Transverse colon (tissue), 4 donors: ENCODE data around the gene UGT1A5. TPM values are rescaled to one million over a fixed set of nuclear protein-coding genes. Genes with fewer than 3 reads are reported as not detected.
"Not testable (repeated sequence)": the region's sequence is repeated elsewhere in the genome, so short reads cannot be mapped to it uniquely, and the experiment has no call there.

ENCODE experiments used
- DNase-seq: peaks from one replicate; pipeline ENCODE4 v3.0.0-alpha.2; 2019
- H3K27ac ChIP-seq, 4 donors: fragments of 200-600 bp; sonication (generic); 2 replicates each; pipeline ENCODE4 v1.5.1; 2016 to 2018; ENCODE audit warnings: inconsistent platforms in 4 of 4
- H3K27me3 ChIP-seq: fragments of 200-600 bp; sonication (generic); 2 replicates; pipeline ENCODE4 v1.5.1; 2017; ENCODE audit warnings: inconsistent platforms
- H3K36me3 ChIP-seq, 4 donors: fragments of 200-600 bp; sonication (generic); 2 replicates each; pipeline ENCODE4 v1.5.1; 2017 to 2019; ENCODE audit warnings: inconsistent platforms in 4 of 4
- H3K4me1 ChIP-seq, 4 donors: fragments of 200-600 bp; sonication (generic); 2 replicates each; pipeline ENCODE4 v1.5.1; 2017 to 2020; ENCODE audit warnings: inconsistent platforms in 4 of 4
- H3K4me3 ChIP-seq, 4 donors: fragments of 200-600 bp; sonication (generic); 1 replicate in 1 of 4; 2 replicates in 3 of 4; pipeline versions ENCODE4 v1.5.1 to v1.6.1; 2017 to 2019; ENCODE audit warnings: inconsistent platforms in 4 of 4
- H3K9me3 ChIP-seq, 2 donors: fragments of 200-600 bp; sonication (generic); 2 replicates each; pipeline ENCODE4 v1.5.1; 2017 to 2019; ENCODE audit warnings: inconsistent platforms in 2 of 2
- CTCF ChIP-seq, 5 experiments: fragments of 200-600 bp in 3 of 5; fragments of 450-650 bp in 2 of 5; sonication (generic) in 3 of 5; IDR thresholded peaks; 1 replicate in 2 of 5; 2 replicates in 3 of 5; pipeline ENCODE4 v1.5.1; 2016 to 2017; ENCODE audit warnings: antibody characterized with exemption in 5 of 5, inconsistent platforms in 3 of 5, mild to moderate bottlenecking in 2 of 5, moderate library complexity in 1 of 5
- EP300 ChIP-seq: sonication (generic); formaldehyde crosslinking; IDR thresholded peaks from one replicate; pipeline ENCODE4 v1.6.1; 2017; ENCODE audit warnings: antibody characterized with exemption, low read depth
- POLR2A ChIP-seq: fragments of 450-650 bp; IDR thresholded peaks from one replicate; pipeline ENCODE4 v1.6.1; 2016; ENCODE audit warnings: antibody characterized with exemption, mild to moderate bottlenecking, moderate library complexity
- POLR2AphosphoS5 ChIP-seq, 3 donors: sonication (generic); formaldehyde crosslinking; IDR thresholded peaks; one replicate each; pipeline ENCODE4 v1.6.1; 2016; ENCODE audit warnings: antibody characterized with exemption in 3 of 3
- WGBS, 2 donors: methylation state at CpG; one replicate each; pipeline ENCODE4 v1.1.5; 2018; ENCODE audit warnings: low coverage in 1 of 2; 5-methylcytosine and 5-hydroxymethylcytosine counted together
- in situ Hi-C, 4 donors: fragments of 200-750 bp; cut with MboI; loops; one replicate each; pipeline versions ENCODE4 v1.15.0 to v1.15.1; 2017; ENCODE audit warnings: low sequenced_read_pairs in 3 of 4, low pct_ligation_motif_present in 1 of 4, low pct_unique_long_range_greater_than_20kb in 1 of 4
- intact Hi-C: fragments of 100-400 bp; cut with DNase I; formaldehyde crosslinking; loops from one replicate; pipeline ENCODE4 v1.15.1; 2023; ENCODE audit warnings: low total_unique reads
- total RNA-seq, 4 donors: library from RNA; depleted of rRNA; stranded (reverse); fragments of >200 nt; gene quantifications; one replicate each; pipeline ENCODE4 v1.1.0, GENCODE V29; 2016

Gene UGT1A5
- total RNA-seq, 4 donors from 2014 or later, result 3.2 to 18.3 (median 7.9) TPM

GRCh38 chr2:233713262-233713615, 532 bp downstream of the UGT1A5 start:
- WGBS, 2 donors, result 82 to 84% methylated on average over 4 to 7 of the region's 7 CpGs
- Histone ChIP-seq H3K9me3 (no peaks in the 10 kb centered on the region), H3K4me3 (no peak overlapping the region), H3K27ac (no peak overlapping the region), H3K27me3 (no peaks in the 10 kb centered on the region), H3K4me1 (peaks cover 0 to 4% (median 1%) of the 10 kb centered on the region in 4 donors), H3K36me3 (no peaks in the 10 kb centered on the region)
- in situ Hi-C loops, result loop anchor here in 1 of 4 donors (25.0 kb wide), 1 partner anchor 251 kb away; no protein-coding TSS in a partner anchor
- no peak for TF ChIP-seq POLR2AphosphoS5 (IDR thresholded peaks at IDR 0.05)
- no peak for TF ChIP-seq POLR2A
- no peak for TF ChIP-seq EP300
- TF ChIP-seq CTCF (IDR thresholded peaks at IDR 0.05), result no peak
- DNase-seq, result no peak
- intact Hi-C loops, result no loop called here

- Histone ChIP-seq H3K27me3 (no peaks in the 10 kb centered on the region), H3K9me3 (no peaks in the 10 kb centered on the region), H3K4me1 (peaks cover 0 to 4% (median 1%) of the 10 kb centered on the region in 4 donors), H3K36me3 (no peaks in the 10 kb centered on the region), H3K4me3 (no peak overlapping the region), H3K27ac (no peak overlapping the region)
- DNase-seq, result no peak
- in situ Hi-C loops (loop anchor here in 1 of 4 donors (25.0 kb wide), 1 partner anchor 252 kb away; no protein-coding TSS in a partner anchor), intact Hi-C loops (no loop called here)
- WGBS, 2 donors, result 50 to 68% methylated on average over 1 to 2 of the region's 2 CpGs
- TF ChIP-seq POLR2AphosphoS5 (IDR thresholded peaks at IDR 0.05) (no peak), CTCF (IDR thresholded peaks at IDR 0.05) (no peak), POLR2A (no peak), EP300 (no peak)
Observed at GRCh38 chr2:233714121-233714520, 1.4 kb downstream of the UGT1A5 start.

GRCh38 chr2:233718552-233718951, 5.8 kb downstream of the UGT1A5 start, which contains the start of gene UGT1A4:
Gene UGT1A4, plus strand, starts transcription at chr2:233718736. Its CDS starts 85 bp downstream, at chr2:233718821.
- Histone ChIP-seq H3K27me3 (no peaks in the 10 kb centered on the region), H3K4me3 (no peak within 1 kb of the TSS), H3K9me3 (no peaks in the 10 kb centered on the region), H3K4me1 (no peaks in the 10 kb centered on the region), H3K27ac (no peak within 1 kb of the TSS), H3K36me3 (no peaks in the 10 kb centered on the region)
- intact Hi-C loops (no loop called here), in situ Hi-C loops (loop anchor here in 1 of 4 donors (25.0 kb wide), 1 partner anchor 256 kb away; no protein-coding TSS in a partner anchor)
- 81 to 89% methylated on average over 5 to 7 of the region's 7 CpGs for WGBS, 2 donors
- no peak for DNase-seq
- TF ChIP-seq POLR2AphosphoS5 (IDR thresholded peaks at IDR 0.05), result no peak
- TF ChIP-seq EP300, result no peak
- no peak for TF ChIP-seq POLR2A
- no peak for TF ChIP-seq CTCF (IDR thresholded peaks at IDR 0.05)

GRCh38 chr2:233728723-233729301, 16.1 kb downstream of the UGT1A5 start, which contains the start of gene UGT1A3:
Gene UGT1A3, plus strand, starts transcription at chr2:233729042. Its CDS starts 85 bp downstream, at chr2:233729127.
- Histone ChIP-seq H3K9me3 (no peaks in the 10 kb centered on the region), H3K36me3 (no peaks in the 10 kb centered on the region), H3K4me1 (no peaks in the 10 kb centered on the region), H3K4me3 (no peak within 1 kb of the TSS), H3K27me3 (no peaks in the 10 kb centered on the region), H3K27ac (no peak within 1 kb of the TSS)
- in situ Hi-C loops, result no loop called here
- DNase-seq, result no peak
- no peak for TF ChIP-seq POLR2A
- TF ChIP-seq EP300, result no peak
- no peak for TF ChIP-seq CTCF (IDR thresholded peaks at IDR 0.05)
- no peak for TF ChIP-seq POLR2AphosphoS5 (IDR thresholded peaks at IDR 0.05)
- 63 to 75% methylated on average over 6 to 7 of the region's 8 CpGs for WGBS, 2 donors
- intact Hi-C loops, result no loop called here

GRCh38 chr2:233736868-233737653, 24.4 kb downstream of the UGT1A5 start:
- 75 to 100% methylated on average over 2 to 13 of the region's 14 CpGs for WGBS, 2 donors
- H3K4me1 ChIP-seq, H3K27ac ChIP-seq, H3K9me3 ChIP-seq, H3K36me3 ChIP-seq, intact Hi-C loops, in situ Hi-C loops, H3K27me3 ChIP-seq, H3K4me3 ChIP-seq: not testable (repeated sequence)
- peak; percentile 22 for DNase-seq
